NT2/D1 (cell line): ENCODE measurements around the gene NT5DC2.

Source experiments
- YY1 ChIP-seq: IDR thresholded peaks from 2 replicates; pipeline ENCODE4 v1.6.1; 2011; ENCODE audit not compliant: insufficient read length, insufficient read depth
- ZNF274 ChIP-seq: IDR thresholded peaks from 2 replicates; pipeline ENCODE4 v1.6.1; 2011; ENCODE audit warnings: mild to moderate bottlenecking, low read depth, low read length

GRCh38 chr3:52495777-52496602 is 37.7 kb downstream of the NT5DC2 start:
- TF ChIP-seq YY1 (no peak), ZNF274 (no peak)
